Stimulated activated CD4-positive, alpha-beta T cell treated with anti-CD3 and anti-CD28 coated beads, Interleukin-2, amount 100 ng/mL, for 24 hours (primary cell): ENCODE measurements around the gene KMT2D.

Source experiments
- DNase-seq, 2 donors: peaks; one replicate each; pipeline ENCODE4 v3.0.0-alpha.2; 2020

Gene KMT2D, protein sequence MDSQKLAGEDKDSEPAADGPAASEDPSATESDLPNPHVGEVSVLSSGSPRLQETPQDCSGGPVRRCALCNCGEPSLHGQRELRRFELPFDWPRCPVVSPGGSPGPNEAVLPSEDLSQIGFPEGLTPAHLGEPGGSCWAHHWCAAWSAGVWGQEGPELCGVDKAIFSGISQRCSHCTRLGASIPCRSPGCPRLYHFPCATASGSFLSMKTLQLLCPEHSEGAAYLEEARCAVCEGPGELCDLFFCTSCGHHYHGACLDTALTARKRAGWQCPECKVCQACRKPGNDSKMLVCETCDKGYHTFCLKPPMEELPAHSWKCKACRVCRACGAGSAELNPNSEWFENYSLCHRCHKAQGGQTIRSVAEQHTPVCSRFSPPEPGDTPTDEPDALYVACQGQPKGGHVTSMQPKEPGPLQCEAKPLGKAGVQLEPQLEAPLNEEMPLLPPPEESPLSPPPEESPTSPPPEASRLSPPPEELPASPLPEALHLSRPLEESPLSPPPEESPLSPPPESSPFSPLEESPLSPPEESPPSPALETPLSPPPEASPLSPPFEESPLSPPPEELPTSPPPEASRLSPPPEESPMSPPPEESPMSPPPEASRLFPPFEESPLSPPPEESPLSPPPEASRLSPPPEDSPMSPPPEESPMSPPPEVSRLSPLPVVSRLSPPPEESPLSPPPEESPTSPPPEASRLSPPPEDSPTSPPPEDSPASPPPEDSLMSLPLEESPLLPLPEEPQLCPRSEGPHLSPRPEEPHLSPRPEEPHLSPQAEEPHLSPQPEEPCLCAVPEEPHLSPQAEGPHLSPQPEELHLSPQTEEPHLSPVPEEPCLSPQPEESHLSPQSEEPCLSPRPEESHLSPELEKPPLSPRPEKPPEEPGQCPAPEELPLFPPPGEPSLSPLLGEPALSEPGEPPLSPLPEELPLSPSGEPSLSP (N-terminal part only)

DNA sequence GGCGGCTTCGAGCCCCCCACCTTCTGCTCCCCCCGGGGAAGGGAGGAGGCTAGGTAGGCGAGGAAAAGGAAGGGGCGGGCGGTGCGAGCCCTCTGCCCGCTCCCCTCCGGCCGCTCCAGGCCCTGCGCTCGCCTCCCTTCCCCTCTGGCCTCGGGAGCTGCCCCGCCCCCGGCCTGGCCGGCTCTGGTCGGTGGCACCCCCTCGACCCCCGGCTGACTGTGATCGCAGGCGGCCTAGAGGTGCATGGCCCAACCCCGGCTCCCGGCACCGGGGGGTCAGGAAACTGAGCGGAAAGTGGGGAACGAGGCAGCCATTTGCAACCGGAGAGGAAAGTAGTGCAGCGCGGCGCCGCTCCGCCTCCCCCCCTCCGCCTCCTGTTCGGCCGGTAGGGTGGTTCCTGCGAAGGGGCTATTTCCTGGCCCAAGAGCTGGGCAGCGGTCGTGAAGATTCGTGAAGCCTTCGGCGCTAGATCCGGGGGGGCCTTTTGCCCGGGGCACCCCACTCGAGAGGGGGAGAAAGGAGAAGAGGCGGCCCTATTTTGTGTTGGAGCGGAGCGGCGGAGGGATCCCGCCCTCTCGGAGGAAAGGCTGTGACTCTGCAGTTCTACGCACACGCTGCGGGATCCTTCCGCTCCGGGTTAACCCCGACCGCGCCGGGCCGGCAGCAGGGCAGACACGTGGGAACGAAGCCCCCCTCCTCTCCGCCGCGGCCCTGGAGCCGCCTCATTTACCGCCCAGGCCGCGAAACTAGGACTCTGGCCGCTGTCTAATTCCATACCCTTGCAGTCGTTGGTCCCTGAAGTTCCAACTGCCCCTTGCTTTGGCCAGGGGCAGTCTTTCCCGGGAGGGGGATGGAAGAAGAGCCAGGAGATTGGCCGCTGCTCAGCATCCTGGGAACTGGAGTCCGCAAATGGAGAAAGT, at the start of gene KMT2D:
TSS of gene KMT2D (minus strand) at position 558 of the 920 bp plus-strand sequence. CDS start 5,470 bp downstream, outside the sequence.
- DNase-seq: peak; percentile 89 to 91

GRCh38 chr12:49109641-49110463, 49.3 kb upstream of the KMT2D start:
- DNase-seq: no peak

DNA sequence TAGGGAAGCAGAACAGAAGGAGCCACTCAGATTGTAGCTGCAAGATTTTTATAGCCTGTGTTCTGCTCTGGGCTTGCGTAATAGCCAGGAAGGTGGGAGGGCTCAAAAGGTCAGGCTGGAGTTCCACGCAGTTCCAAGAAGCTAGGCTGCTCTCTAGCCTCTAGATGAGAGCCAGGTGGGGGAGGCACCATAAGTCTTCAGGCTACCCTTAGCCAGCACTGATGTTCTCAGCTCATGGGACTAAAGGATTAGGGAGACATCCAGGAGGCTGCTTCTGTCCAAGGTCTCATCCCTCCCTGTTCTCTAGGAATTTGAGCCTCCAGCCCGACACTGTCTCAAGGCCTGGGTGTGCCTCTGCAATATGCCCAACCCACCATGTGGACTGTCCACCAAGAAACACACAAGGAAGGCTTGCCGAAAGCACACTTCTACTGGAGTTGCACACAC, 48.4 kb upstream of the KMT2D start:
- DNase-seq: no peak

DNA sequence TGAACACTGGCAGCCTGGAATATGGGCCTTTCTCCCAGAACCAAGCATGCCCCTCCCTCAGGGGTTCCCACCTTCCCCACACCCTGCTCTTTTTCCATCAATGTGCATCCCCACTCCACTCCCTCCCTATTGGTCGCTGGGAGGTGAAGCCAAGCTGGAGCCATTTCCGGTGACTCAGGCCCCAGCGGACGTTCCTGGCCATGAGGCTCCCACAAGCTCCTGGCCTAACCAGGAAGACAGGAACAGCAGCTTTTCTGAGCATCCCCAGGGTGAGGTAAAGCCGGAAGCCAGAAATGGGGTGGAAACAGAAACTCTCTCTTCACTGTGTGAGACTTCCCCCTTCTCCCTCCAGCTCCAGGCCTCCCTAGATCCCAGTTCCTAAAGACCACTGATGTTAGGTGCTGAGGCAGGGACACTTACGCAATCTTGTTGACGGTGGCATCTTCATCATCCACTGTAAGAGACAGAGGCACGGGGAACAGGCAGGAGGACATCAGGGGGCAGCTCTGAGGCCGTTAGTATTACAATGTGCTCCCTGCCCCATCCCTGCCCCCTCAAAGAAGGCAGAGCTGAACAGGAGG, 45.0 kb upstream of the KMT2D start:
- no peak for DNase-seq

DNA sequence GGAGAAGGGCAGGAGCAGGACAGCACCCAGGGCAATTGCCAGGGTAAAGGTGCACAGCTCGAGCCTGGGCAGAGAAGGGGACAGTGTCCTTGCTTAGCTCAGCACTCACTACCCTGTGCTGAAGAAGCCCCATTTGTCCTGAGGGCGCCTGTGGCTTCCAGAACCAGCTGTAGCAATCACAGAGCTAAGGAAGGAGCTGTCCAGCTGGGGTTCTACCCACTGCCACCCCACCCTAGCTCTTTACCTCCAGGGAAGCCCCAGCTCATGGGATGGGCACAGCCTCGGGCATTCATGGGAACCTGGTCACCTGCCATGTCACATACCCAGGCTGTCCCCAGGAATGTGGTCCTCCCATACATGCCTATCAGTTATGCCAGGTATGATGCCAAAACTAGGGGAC, 44.2 kb upstream of the KMT2D start:
- no peak for DNase-seq

GRCh38 chr12:49100380-49100779, 39.8 kb upstream of the KMT2D start:
- DNase-seq: no peak

- DNase-seq: no peak
Measured at GRCh38 chr12:49098703-49099102, 38.1 kb upstream of the KMT2D start.

- DNase-seq: peak; percentile 73
Measured at GRCh38 chr12:49098035-49098451, 37.4 kb upstream of the KMT2D start.

DNA sequence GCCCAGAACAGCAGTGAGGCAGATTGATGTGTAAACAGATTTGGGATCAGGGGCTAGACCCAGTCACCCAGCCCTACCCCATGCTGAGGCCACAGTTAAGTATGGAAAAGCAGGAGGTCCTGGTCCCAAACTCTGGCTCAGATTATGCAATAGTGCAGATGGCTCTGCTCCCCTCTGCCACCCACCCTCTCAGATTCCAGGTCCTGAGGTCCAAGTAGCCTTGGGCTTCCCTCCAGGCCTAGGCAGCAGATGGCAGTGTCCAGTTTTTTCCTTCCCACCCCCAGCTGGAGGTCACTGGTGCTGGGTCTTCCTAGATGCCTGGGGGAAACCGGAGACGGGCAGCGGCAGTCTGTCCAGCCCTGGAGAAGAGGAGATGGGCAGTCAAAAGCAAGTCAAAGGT, 36.8 kb upstream of the KMT2D start:
- DNase-seq: no peak

DNA sequence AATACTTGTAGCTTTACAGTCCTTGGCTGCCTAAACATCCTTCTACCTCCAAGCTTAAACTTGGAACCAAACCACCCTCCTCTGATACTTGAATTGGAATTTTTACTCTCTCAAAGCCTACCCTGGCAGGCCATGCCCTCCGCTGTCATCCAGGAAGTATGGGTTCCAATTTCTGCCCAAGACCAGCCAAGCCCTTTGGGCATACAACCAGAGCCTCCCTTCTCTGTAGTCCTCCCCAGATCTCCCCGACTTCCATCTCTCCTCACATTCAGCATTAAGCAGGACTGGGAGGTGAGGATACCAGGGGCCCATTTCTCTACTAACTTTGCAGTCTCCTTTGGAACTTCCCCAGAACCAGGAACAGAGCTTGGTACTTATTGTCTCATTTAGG, 34.4 kb upstream of the KMT2D start:
- no peak for DNase-seq

DNA sequence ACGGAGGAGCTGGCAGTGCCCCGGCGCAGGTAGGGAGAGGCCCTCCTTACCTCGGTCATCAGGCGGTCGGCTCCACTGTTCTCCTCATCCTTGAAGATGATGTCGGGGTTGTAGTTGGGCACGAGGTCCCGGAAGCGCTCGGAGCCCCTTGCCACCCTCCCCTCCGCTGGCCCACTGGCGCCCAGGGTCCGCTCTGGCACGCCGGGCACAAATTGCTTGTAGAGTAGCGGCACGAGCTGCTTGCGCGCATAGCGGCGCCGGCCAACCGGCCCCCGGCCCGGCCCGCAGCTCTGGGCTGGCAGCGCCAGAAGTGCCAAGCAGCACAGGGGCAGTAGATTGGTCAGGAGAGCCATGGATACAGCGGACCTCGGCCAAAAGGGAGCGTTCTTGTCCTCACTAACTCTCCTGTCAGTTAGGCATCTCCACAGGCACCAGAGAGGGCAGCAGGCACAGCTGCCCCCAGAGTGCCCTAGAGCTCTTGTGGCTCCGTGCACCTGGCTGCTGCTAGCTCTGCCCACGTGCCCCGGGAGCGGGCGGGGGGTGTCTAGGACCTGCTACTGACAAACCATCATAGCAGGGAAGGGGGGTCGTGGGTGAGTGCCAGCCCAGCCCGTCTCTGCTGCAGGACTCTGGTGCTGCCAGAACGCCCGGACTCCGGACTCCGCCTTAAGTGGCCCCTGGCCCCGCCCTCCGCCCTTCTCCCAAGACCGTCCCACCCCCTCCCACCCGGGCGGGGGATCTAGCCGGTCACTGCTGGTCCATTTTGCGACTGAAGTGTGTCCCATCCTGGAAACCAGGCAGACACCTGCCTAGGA, 33.8 kb upstream of the KMT2D start, which contains the start of gene DHH:
TSS of gene DHH (minus strand) at position 642 of the 815 bp plus-strand sequence. CDS start at position 353, 289 bp downstream.
- DNase-seq: no peak

- DNase-seq: no peak
Measured at GRCh38 chr12:49093792-49094159, 33.2 kb upstream of the KMT2D start.

GRCh38 chr12:49092816-49093406, 32.3 kb upstream of the KMT2D start:
- no peak for DNase-seq

DNA sequence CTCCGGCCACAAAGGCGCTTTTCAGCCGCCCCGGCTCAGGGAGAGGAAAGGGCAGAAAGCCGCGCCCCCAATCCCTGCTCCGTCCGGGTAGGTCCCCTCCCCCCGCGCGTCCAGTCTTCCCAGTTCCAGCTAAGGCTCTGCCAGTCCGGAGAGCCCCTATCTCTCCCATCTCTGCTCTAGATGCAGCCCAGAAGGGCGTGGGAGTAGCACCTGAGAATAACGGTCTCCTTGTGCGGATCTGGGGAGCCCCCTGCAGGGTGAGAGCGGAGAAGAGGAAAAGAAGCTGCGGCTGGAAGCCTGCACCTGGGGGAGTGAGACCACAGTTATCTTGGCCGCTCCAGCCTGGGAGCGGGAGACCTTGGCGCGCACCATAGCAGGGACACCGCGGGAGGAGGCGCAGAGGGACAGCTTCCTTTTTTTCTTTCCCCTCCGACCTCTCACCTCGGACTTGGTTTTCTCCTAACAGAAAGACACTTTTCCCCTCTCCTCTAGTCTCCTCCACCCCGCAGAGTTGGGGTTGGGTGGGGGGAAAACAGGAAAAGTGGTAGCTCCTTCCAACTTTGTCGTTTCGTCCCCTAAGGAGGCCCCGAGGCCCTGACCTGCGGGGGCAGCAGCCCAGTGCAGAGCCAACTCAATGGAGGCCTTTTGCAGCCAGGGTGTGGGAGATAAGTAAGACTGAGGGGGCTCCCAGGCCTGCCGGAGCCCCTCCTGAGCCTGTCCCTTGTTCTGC, 31.7 kb upstream of the KMT2D start:
- DNase-seq: peak; percentile 70

DNA sequence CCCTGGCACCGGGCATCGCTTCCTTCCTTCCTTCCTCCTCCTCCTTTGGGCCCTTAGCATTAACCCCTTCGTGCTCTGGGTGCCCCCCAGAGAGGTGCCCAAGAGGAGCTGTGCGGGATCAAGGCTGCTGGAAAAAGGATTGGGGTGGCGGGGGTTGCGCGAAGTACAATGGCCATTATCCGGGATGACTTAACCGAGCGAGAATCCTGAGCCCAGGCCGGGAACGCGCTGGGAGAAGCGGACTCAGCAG, 31.2 kb upstream of the KMT2D start:
- no peak for DNase-seq

- no peak for DNase-seq
Measured at GRCh38 chr12:49091056-49091835, 30.7 kb upstream of the KMT2D start.

- peak; percentile 40 to 54 for DNase-seq
Measured at GRCh38 chr12:49089821-49090773, 29.5 kb upstream of the KMT2D start.
